Glutamatergic neuron (in vitro differentiated cells): Measurements from ENCODE around the gene CASP9. TPM values are rescaled to one million over a fixed set of nuclear protein-coding genes. Genes with fewer than 3 reads are reported as not detected.

Experiments
- DNase-seq: peaks from one replicate; pipeline ENCODE4 v3.0.0; 2022
- H3K27ac Mint-ChIP-seq: one replicate; pipeline ENCODE4 v1.8.0; 2020; ENCODE audit warnings: mild to moderate bottlenecking, mixed read lengths, inconsistent platforms; ENCODE audit not compliant: unreplicated experiment
- H3K27me3 Mint-ChIP-seq: one replicate; pipeline ENCODE4 v1.8.0; 2020; ENCODE audit warnings: mild to moderate bottlenecking, moderate library complexity, mixed read lengths, inconsistent platforms; ENCODE audit not compliant: unreplicated experiment
- H3K36me3 Mint-ChIP-seq: one replicate; pipeline ENCODE4 v1.8.0; 2020; ENCODE audit warnings: mild to moderate bottlenecking, mixed read lengths, inconsistent platforms; ENCODE audit not compliant: unreplicated experiment
- H3K4me1 Mint-ChIP-seq: one replicate; pipeline ENCODE4 v1.8.0; 2020; ENCODE audit warnings: mild to moderate bottlenecking, low read depth, mixed read lengths, inconsistent platforms; ENCODE audit not compliant: unreplicated experiment
- H3K4me3 Mint-ChIP-seq: one replicate; pipeline ENCODE4 v1.8.0; 2020; ENCODE audit warnings: mild to moderate bottlenecking, mixed read lengths, inconsistent platforms; ENCODE audit not compliant: unreplicated experiment
- H3K9me3 Mint-ChIP-seq: one replicate; pipeline ENCODE4 v1.8.0; 2020; ENCODE audit warnings: mild to moderate bottlenecking, moderate library complexity, mixed read lengths, inconsistent platforms; ENCODE audit not compliant: unreplicated experiment
- CTCF ChIP-seq: fragments of 200-600 bp; sonication (generic); IDR thresholded peaks from one replicate; pipeline ENCODE4 v1.5.0; 2021; ENCODE audit not compliant: partially characterized antibody, unreplicated experiment
- total RNA-seq: library from RNA; stranded (reverse); fragmentation: NEBNext Ultra II Directional; extraction: Animal tissue kit (Norgen Biotek cat#: 25700); gene quantifications from one replicate; pipeline ENCODE4 v1.2.1, GENCODE V29; 2021; ENCODE audit not compliant: unreplicated experiment

CASP9 gene
- total RNA-seq, 1 donor from 2014 or later, result 12.8 TPM

GRCh38 chr1:15559189-15559810 is 35.3 kb upstream of the CASP9 start:
- Mint-ChIP-seq H3K27ac (no peak overlapping the region), H3K27me3 (no peaks in the 10 kb centered on the region), H3K4me1 (no peaks in the 10 kb centered on the region), H3K9me3 (no peaks in the 10 kb centered on the region), H3K36me3 (no peaks in the 10 kb centered on the region), H3K4me3 (no peak overlapping the region)
- no peak for DNase-seq
- no peak for TF ChIP-seq CTCF

- Mint-ChIP-seq H3K9me3 (no peaks in the 10 kb centered on the region), H3K27me3 (no peaks in the 10 kb centered on the region), H3K4me1 (no peaks in the 10 kb centered on the region), H3K4me3 (no peak overlapping the region), H3K27ac (no peak overlapping the region), H3K36me3 (no peaks in the 10 kb centered on the region)
- no peak for TF ChIP-seq CTCF
- DNase-seq, result no peak
Observed at GRCh38 chr1:15558516-15558915, 34.5 kb upstream of the CASP9 start.

GRCh38 chr1:15557594-15557993 is 33.6 kb upstream of the CASP9 start:
- Mint-ChIP-seq H3K4me3 (no peak overlapping the region), H3K36me3 (no peaks in the 10 kb centered on the region), H3K9me3 (no peaks in the 10 kb centered on the region), H3K4me1 (no peaks in the 10 kb centered on the region), H3K27ac (no peak overlapping the region), H3K27me3 (no peaks in the 10 kb centered on the region)
- no peak for TF ChIP-seq CTCF
- DNase-seq, result no peak

GRCh38 chr1:15557008-15557407 is 33.0 kb upstream of the CASP9 start:
- no peak for TF ChIP-seq CTCF
- DNase-seq, result no peak
- H3K27me3 Mint-ChIP-seq, result no peaks in the 10 kb centered on the region
- no peaks in the 10 kb centered on the region for H3K36me3 Mint-ChIP-seq
- no peaks in the 10 kb centered on the region for H3K4me1 Mint-ChIP-seq
- H3K27ac Mint-ChIP-seq, result no peak overlapping the region
- H3K4me3 Mint-ChIP-seq, result no peak overlapping the region
- H3K9me3 Mint-ChIP-seq, result no peaks in the 10 kb centered on the region

GRCh38 chr1:15550573-15550972 is 26.6 kb upstream of the CASP9 start:
- no peaks in the 10 kb centered on the region for H3K9me3 Mint-ChIP-seq
- H3K36me3 Mint-ChIP-seq, result no peaks in the 10 kb centered on the region
- H3K4me3 Mint-ChIP-seq, result no peak overlapping the region
- DNase-seq, result no peak
- H3K27ac Mint-ChIP-seq, result no peak overlapping the region
- H3K27me3 Mint-ChIP-seq, result no peaks in the 10 kb centered on the region
- no peak for TF ChIP-seq CTCF
- no peaks in the 10 kb centered on the region for H3K4me1 Mint-ChIP-seq
